HG03469 (cell line): ENCODE measurements around the gene LGR4.

Experiments
- ATAC-seq: cut with Tn5 transposase; IDR thresholded peaks from one replicate; pipeline ENCODE4 v1.9.1; 2021; ENCODE audit warnings: mild to moderate bottlenecking, moderate library complexity, moderate number of reproducible peaks; ENCODE audit not compliant: unreplicated experiment

The LGR4 gene

DNA sequence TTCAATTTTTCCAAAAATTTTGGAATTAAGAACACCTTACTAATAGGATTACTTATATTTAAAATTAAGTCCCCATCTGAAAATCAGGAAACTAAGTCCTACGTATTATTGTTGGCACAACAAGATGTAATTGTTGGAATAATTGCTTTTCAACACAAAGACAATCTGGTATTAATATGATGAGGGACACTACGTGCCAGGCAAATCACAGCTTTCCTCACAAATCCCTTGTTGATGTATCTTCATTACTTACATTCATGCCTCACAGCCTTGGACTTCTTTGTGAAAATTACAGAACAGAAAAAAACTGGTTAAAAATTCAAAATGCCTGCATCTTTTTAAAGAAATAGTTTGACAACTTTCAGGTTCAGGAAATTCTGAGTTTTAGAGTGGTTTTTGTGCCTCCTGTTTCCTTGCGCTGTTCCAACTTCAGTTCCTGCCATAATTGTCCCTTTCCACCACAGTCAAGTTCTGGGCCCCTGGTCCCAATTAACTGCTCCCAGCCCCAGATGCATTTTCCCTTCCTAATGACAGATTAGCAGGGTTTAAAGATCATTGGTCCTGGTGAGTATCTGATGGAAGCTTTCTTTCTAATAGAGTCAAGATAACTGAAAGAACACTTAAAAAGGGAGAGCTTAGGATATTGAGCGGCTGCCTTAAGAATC, 86.3 kb downstream of the LGR4 start:
- ATAC-seq = no peak

DNA sequence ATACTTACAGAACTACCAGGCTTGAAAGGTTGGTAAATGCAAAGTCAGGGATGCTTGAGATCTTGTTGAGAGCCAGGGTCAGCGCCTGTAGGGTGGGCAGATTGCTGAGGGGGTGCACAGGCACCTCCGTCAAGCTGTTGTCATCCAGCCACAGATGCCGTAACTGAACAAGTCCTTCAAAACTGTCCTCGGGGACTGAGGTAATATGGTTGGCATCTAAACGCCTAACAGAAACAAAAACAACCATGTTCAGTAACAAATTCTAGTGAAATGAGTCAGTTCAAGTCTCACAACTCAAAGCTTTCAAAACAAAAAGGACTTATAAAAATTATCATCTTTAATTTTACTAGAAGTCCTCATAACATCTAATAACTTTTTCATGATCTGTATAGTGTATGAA, 87.3 kb downstream of the LGR4 start:
- no peak for ATAC-seq

DNA sequence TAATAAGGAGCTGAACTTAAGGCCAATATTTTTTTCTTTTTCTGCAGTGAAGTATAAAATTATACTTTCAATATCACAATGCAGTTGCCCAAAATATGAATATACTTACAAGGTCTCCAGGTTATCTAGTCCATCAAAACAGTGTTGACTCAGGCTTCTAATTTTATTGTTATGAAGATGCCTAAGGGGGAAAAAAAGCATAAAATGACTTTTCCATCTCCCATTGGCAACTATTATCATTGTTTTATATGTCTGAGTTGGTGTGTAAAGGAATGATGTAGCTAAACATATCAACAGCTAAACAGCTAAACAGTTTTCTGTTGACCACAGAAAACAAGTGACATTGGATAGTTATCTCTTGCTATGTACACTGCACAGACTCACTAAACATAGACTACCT, 88.4 kb downstream of the LGR4 start:
- ATAC-seq = no peak

DNA sequence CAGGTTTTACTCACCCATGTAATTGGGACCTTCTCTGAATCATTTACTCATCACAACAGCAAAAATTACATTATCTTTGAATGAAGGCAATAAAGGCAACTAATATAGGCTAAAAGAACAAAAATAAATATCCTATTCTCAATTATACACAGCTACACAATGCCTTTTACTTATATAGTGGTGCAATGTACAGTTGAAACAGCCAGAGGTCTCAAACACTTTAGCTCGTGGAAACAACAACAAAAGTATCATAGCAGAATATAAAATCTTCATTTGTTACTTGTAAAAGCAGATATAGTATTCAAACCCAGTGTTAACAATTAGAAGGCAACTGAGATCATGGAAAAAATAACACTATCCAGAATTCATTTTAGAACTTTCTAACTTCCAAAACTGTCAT, 88.9 kb downstream of the LGR4 start:
- ATAC-seq = no peak

DNA sequence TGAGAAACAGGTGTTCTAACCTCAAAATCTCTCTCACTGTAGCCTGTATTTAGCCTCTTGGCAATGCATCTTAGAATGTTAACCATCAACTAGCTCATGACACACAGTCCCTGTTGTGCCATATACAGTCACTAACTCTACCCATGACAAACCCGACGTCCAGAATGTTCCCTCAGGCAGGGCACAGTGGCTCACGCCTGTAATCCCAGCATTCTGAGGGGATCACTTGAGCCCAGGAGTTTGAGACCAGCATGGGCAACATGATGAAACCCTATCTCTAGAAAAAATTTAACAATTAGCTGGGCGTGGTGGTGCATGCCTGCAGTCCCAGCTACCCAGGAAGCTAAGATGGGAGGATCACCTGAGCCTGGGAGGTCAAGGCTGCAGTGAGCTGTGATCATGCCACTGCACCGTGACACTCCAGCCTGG, 91.3 kb downstream of the LGR4 start:
- ATAC-seq = no peak

DNA sequence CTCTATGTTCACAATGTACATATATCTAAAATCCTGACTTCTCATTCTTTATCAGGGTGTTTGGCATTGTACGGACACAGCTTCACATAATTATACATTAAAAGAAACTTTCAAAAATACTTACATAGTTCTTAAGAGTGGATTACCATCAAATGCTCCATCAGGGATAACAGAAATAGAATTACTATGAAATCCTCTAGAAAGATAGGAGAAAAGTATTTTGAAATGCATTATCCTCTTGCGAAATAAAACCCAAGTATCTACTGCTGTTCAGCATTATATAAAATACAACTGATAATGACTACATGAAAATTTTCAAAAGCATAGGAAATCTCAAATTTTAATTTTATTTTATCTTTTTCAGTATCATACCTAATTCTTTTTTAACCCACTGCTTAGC, 91.8 kb downstream of the LGR4 start:
- ATAC-seq = no peak

DNA sequence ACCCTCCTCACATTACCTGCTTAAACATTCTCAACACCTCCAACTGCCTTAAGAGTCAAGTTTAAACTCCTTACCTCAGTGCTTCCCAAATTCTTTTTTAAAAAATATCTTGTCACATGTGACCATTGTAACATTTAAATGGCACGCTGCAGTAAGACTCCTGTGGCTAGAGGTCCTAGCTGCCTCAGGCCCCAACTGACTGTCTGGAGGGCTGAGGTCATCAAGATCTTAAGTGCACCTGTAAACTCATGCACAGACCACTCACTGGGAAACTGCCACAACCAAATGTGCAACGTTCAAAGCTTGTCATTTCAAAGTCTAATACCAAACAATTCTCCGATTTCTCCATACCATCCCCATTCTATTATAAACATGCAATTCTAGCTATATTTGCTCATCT, 93.1 kb downstream of the LGR4 start:
- ATAC-seq = no peak

DNA sequence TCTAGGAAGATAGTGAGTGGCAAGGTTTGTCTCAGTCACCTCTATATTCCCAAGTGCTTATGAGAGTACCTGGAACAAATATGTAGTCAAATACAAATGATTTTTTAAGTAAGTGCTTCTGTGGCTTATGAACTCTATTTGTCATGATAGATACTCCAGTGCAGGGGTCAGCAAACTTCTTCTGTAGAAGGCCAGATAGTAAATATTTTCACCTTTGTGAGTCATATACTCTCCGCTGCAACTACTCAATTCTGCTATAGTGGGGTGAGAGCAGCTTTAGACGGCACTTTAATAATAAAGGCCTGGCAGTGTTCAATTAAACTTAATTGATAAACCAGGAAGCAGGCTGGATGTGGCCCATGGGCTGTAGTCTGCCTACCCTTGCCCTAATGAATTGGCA, 97.2 kb downstream of the LGR4 start:
- no peak for ATAC-seq

DNA sequence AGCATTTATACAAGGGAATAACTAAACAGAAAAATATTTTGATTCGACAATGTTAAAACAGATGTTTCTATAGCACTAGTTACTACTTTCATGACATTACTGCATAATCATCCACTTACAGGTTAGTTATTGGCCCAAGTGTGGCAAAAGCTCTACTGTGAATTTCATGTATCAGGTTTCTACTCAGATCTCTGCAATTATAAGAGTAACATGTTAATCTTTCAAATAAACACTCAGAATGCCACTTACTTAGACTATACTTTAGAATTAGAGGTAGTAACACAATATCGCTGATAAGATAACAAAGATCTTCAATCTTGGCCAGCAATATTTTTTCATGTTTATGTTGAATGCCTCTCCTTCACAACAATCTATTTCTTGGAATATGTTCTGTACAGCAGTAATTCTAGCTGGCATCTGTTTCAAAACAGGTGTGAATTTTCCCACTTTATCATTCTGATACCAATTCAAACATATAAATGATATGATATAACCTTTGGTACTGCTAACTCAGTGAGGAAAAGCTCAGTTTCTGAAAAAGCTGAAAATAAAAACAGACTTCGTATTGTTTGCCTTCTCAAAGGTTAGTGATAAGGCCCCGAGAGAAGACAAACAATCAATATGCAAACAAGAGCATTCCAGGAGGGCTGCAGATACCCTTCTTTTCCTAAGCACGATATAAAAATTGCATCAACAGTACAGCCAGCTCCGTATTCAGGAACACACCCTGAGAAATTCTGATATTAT, 98.6 kb downstream of the LGR4 start:
- no peak for ATAC-seq

DNA sequence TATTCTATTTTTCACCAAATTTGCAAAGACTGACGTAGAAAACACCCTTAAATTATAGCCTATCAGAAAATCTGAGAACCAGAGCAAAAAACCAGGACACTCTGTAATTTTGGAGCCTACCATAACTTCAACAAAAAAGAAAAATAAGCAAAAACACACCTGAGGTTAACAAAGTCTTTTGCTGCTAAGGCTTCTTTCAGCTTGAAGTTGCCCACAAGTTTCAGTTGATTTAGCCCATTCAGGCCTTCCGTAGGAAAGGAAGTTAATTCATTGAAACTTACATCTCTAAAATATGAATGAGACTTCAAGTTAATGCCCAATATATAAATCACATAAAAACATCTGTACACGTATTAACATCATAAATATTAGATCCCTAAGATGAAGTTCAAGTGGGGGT, 99.2 kb downstream of the LGR4 start:
- no peak for ATAC-seq

DNA sequence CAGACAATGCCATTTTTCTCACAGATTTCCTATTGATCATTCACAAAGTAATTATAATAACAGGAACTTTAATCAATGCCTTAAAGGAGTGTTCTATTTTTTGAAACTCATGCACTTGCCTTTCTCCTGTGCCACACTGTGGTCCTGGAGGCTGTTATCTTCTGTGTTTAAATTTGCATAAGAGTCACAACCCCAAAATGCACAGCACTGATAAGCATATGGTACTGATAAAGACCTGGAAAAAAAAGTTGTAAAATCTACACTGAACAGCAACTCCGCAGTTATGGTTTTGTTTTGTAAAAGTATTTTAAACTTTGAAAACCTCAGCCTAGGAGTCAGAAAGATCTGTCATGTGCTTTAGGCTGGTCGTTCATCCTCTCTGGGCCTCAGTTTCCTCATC, 100.4 kb downstream of the LGR4 start:
- no peak for ATAC-seq

DNA sequence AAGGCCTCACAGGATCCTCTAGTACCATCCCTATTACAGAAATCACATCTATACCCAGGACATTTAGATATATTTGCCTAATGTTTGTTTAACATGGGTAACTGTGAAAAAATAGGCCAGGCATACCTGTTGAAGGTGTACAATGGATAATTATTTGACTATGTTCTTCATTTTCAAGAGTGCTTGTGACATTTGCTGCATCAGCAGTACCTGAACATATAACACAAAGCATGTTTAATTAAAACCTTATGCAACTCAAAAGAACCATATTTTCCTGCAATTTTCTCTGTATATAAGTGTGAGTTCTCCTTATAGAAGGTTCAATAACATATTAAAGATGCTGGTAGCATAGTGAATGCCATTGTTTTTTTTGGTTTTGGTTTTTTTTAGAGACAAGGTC, 101.1 kb downstream of the LGR4 start:
- no peak for ATAC-seq

DNA sequence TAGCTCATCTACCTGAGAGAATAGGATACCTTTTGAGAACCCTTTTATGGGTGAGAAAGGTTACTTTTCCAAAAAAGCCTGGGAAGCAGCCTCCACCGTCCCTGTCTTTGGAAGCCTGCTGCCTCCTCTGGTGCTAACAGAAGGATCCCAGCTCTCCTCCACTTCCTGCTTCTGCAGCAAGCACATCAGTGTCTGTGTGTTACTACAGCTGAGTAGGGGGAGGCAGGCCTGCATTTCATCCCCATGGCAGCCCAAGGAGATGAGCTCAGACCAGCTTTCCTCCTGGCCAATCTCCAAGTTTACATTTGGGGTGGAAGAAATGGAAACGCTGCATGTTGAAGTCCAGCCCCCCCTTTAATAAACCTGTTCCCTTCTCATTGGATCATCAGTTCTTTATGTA, 102.2 kb downstream of the LGR4 start:
- no peak for ATAC-seq

DNA sequence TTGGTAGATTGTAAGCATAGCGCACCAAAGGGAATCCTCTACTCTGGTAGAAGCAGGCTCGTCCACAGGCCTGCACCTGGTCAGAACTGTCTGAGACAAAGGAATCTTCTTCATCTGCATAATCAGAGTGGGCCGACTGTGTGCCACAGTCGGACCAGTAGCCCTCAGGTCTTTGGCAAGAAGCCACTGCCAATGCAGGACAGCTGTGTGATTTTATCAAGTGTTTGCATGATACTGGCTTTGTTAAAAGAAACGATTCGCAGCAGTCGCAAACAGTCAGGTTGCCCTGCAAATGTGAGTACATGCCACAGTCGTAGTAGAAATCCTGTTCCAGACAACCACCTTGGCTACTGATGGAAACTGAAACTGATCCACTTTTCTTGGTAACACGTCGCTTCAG, 104.7 kb downstream of the LGR4 start:
- no peak for ATAC-seq

DNA sequence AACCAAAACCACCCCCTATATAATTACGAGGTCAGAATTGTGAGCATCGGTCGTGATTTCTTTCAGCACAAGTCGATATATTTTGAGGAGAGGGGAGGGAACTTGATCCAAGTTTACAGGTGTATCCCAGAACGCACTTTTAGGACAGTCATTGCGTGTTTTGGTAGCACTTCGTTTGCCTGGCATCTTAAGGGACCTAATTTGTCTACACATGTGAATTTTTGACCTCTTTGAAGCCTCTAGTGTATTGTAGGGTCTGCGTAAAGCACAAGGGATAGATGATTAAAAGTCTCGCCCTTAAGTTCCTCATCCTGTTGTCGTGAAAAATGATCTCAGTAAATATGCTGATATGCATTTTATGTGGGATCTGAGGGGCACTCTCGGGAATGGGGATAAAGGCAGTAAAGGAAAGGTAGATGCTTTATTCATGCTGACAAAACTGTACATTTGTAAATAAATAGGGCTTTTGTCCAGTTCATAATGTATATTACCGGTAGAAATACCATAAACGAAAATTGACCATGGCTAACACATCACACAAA, 108.9 kb downstream of the LGR4 start:
- ATAC-seq = no peak

DNA sequence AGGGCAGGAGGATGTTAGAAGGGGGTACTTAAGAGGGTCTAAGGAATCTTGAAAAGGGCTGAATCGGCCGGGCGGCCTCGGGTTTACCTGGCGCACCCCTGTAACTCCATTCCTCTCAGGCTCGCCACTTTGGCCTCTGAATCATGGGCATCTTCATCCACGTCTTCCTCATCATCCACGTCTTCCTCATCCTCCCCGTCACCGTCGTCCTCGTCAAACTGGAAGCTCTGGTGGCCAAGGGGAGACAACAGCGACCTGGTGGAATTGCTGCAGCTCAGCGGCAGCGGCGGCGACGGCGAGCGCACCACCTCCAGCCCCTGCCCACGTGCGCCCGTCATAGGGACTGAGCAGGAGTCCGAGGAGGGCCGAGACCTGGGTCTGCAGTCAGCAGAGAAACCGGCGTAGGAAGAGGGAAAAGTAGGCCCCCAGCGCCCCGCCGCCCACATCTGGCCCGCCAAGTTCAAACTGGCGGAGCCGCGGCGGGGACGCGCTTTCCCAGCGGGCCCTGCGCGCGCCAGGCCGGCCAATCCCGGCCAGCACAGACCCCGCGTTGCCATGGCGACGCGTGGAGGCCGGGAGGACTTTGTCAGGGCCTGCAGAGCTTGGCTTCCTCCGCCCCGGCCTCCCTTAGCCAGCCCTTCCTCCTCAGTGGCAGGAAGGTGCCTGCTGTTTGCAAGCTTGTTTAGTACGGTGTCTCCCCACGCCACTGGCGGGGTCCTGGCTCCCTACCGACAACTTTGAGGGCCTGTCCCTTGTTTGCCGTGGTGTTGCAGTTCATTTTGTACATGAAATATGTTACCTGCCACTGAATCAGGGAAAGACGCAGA, 109.6 kb downstream of the LGR4 start, which contains the start of gene CCDC34:
TSS of gene CCDC34 (minus strand) at position 467 of the 827 bp plus-strand sequence. CDS start at position 446, 21 bp downstream.
- ATAC-seq = peak; percentile 99

DNA sequence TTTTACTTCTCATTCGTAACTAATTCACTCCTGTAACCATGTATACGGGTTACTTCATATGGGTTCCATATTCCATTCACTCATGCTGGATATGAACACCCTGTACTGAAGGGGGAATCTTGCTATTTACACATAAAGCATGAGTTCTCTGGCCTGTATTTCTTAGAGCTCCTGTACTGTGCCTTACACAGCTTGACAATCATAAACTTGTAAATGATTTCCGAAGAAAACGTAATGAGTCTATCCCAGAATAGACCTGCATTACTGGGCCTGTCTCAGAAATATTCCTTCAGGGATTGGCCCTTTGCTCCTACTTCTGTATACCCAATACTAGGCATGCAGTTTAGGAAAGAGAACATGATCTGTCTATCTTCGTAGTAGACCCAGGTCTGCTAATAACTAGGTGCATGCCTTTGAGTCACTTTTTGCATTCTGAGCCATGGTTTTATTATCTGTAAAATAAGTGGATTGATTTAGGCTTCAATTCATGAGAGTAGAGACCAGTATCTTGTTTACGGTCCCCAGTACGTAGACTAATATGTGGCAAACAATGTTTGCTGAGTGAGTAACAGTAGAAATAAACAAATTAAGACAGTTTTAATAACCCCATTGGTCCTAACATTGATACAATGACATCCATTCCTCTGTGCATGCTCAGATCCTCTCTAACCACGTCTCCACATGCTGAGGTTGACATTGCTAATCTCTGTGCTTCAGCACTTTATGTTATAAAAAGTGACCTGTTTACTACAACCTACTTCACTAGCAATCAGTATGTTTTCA, 110.8 kb downstream of the LGR4 start:
- no peak for ATAC-seq

DNA sequence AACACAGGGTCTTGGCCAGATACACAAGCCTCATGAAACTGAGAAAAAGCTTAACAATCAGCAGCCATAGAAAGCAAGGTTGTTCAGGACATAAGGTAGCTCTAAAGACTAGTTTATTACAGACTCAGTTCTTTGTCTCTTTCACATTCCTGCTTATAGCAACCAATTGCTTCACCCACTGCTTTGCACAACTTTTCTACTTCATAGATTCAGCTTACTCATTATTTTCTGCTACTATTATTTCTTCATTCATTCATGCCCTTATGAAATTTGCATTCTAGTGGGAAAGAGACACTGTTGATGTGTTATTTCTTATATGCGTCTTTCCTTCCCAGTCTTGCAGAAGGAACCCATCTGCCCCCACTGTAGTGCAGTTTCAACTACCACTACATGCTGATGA, 114.3 kb downstream of the LGR4 start:
- no peak for ATAC-seq

DNA sequence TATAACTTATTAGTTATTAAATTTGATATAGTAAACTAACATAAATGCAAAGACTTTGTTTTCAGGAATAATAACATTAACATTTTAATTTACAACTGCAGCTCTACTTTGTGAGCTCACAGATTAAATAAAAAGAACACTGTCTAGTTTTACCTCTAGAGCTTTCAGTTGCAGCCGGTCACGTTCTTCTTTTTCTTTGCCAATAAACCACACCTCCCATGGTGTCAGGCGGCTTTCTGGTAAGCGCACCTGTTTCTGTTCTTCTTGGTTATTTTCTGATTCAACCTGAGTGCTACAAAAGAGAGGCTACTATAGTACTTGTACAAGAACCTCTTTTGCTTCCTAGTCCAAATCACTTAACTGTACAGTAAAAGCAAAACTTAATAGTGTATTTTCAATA, 115.3 kb downstream of the LGR4 start:
- no peak for ATAC-seq

DNA sequence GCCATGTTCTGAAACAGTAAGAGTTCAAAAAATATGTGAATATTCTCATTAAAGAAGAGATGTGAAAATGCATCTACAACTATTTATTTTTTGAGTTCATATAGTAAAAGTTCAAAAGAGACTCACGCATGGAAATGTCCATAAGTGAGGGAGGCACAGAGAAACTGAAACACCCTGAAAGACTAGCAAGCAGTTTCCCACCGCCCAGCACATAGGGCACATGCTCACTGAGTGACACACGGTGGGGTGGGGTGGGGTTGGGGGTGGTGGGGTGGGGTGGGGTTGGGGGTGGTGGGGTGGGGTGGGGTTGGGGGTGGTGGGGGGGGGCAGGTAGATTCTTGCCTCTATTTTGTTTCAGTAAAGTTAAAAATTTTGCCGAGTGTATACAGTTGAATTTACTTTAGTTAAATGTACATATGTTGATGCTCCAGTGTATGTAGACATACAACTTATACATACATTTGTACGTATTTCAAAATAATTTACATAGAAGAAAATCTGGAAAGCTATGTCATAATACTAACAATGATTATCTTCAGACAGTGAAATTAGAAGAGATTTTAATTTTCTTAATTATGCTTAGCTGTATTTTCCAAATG, 115.9 kb downstream of the LGR4 start:
- no peak for ATAC-seq
